ENCODE data around the gene SUGP1.
"Not testable (repeated sequence)": the region's sequence is repeated elsewhere in the genome, so short reads cannot be mapped to it uniquely, and the experiment has no call there.

Gene SUGP1

GRCh38 chr19:19320361-19321140, at the start of gene SUGP1, which contains the start of gene MAU2:
SUGP1 (minus strand) TSS chr19:19320509; CDS start chr19:19320496, 13 bp downstream.
MAU2 (plus strand) TSS chr19:19320829; CDS start chr19:19320860, 31 bp downstream.
- DNase-seq = peak; percentile 92

GRCh38 chr19:19368087-19368486, 47.8 kb upstream of the SUGP1 start:
- DNase-seq = no peak

GRCh38 chr19:19366434-19367396, 46.4 kb upstream of the SUGP1 start:
- DNase-seq = peak; percentile 13

GRCh38 chr19:19362075-19362474, 41.8 kb upstream of the SUGP1 start:
- DNase-seq = no peak

- peak; percentile 72 for DNase-seq
Measured at GRCh38 chr19:19361075-19361594, 40.8 kb upstream of the SUGP1 start.

GRCh38 chr19:19356901-19357566, 36.7 kb upstream of the SUGP1 start:
- DNase-seq = no peak

GRCh38 chr19:19356500-19356899, 36.2 kb upstream of the SUGP1 start:
- no peak for DNase-seq

GRCh38 chr19:19355606-19356139, 35.4 kb upstream of the SUGP1 start:
- no peak for DNase-seq

- DNase-seq = no peak
Measured at GRCh38 chr19:19354932-19355331, 34.6 kb upstream of the SUGP1 start.

GRCh38 chr19:19354007-19354406, 33.7 kb upstream of the SUGP1 start:
- DNase-seq = no peak

- DNase-seq = no peak
Measured at GRCh38 chr19:19352823-19353222, 32.5 kb upstream of the SUGP1 start.

- not testable (repeated sequence) for DNase-seq
Measured at GRCh38 chr19:19350756-19351155, 30.4 kb upstream of the SUGP1 start.

GRCh38 chr19:19349365-19349764, 29.1 kb upstream of the SUGP1 start:
- no peak for DNase-seq

GRCh38 chr19:19348266-19348665, 28.0 kb upstream of the SUGP1 start:
- DNase-seq = no peak

- no peak for DNase-seq
Measured at GRCh38 chr19:19347401-19348110, 27.2 kb upstream of the SUGP1 start.

- DNase-seq = no peak
Measured at GRCh38 chr19:19345970-19346369, 25.7 kb upstream of the SUGP1 start.

GRCh38 chr19:19345232-19345631, 24.9 kb upstream of the SUGP1 start:
- no peak for DNase-seq

- no peak for DNase-seq
Measured at GRCh38 chr19:19343762-19344161, 23.5 kb upstream of the SUGP1 start.

GRCh38 chr19:19343016-19343362, 22.7 kb upstream of the SUGP1 start:
- no peak for DNase-seq

- DNase-seq = peak; percentile 32
Measured at GRCh38 chr19:19342086-19343015, 22.0 kb upstream of the SUGP1 start.

GRCh38 chr19:19341026-19341425, 20.7 kb upstream of the SUGP1 start:
- no peak for DNase-seq

All from NCI-H1694 (cell line).